IMR-90 (cell line): ENCODE data around the gene SMOC1. TPM values are rescaled to one million over a fixed set of nuclear protein-coding genes. Genes with fewer than 3 reads are reported as not detected.

Experiments
- ATAC-seq: fragments of 200-7000 bp; cut with Tn5 transposase; 2 replicates; pipeline ENCODE4 v1.9.1; 2020; ENCODE audit warnings: low read depth, mild to moderate bottlenecking, moderate library complexity
- BruUV-seq: library from RNA; stranded (reverse); fragments of 400-500 nt; replicated peaks from 2 replicates; lab custom pipeline; 2021; lab: Mats Ljungman, UMichigan
- CTCF ChIA-PET: fragments of 300-600 bp; formaldehyde crosslinking; extraction: SDS; loops from one replicate; lab custom pipeline; 2021; ENCODE audit warnings: antibody characterized with exemption; lab: Yijun Ruan, JAX
- POLR2A ChIA-PET: fragments of 300-600 bp; sonication (Branson Sonifier 250); formaldehyde crosslinking; loops from one replicate; lab custom pipeline; 2022; ENCODE audit warnings: antibody characterized with exemption; ENCODE audit not compliant: unreplicated experiment; lab: Charles Lee
- DNase-seq: peaks from one replicate; pipeline ENCODE4 v3.0.0; 2013
- H2AFZ ChIP-seq: replicated peaks from 2 replicates; pipeline ENCODE3; 2013; ENCODE audit warnings: low read length, mild to moderate bottlenecking; ENCODE audit not compliant: poor library complexity
- H2AK5ac ChIP-seq: 2 replicates; pipeline ENCODE4 v1.6.1; 2013; ENCODE audit warnings: low read depth, low read length, inconsistent platforms
- H2AK9ac ChIP-seq: replicated peaks from 2 replicates; pipeline ENCODE3; 2013; ENCODE audit warnings: mild to moderate bottlenecking, low read depth, low read length, moderate library complexity; ENCODE audit not compliant: poor library complexity
- H2BK120ac ChIP-seq: 2 replicates; pipeline ENCODE4 v1.6.1; 2013; ENCODE audit warnings: low read depth, low read length, inconsistent platforms
- H2BK15ac ChIP-seq: 3 replicates; pipeline ENCODE4 v1.6.1; 2013; ENCODE audit warnings: low read depth, low read length, inconsistent platforms
- H2BK20ac ChIP-seq: 2 replicates; pipeline ENCODE4 v1.6.1; 2013; ENCODE audit warnings: low read depth, mild to moderate bottlenecking, inconsistent platforms, low read length, moderate library complexity
- H2BK5ac ChIP-seq: 2 replicates; pipeline ENCODE4 v1.6.1; 2013; ENCODE audit warnings: mild to moderate bottlenecking, low read depth, low read length, inconsistent platforms; ENCODE audit not compliant: poor library complexity, severe bottlenecking
- H3K14ac ChIP-seq: replicated peaks from 2 replicates; pipeline ENCODE4 v1.6.1; 2013; ENCODE audit warnings: low read depth, low read length, inconsistent platforms
- H3K18ac ChIP-seq: 2 replicates; pipeline ENCODE4 v1.6.1; 2013; ENCODE audit warnings: low read depth, low read length, control low read depth
- H3K23ac ChIP-seq: 2 replicates; pipeline ENCODE4 v1.6.1; 2013; ENCODE audit warnings: low read depth, low read length, inconsistent platforms
- H3K27ac ChIP-seq: 2 replicates; pipeline ENCODE4 v1.5.1; 2013; ENCODE audit warnings: mild to moderate bottlenecking, control low read depth, low read length; ENCODE audit not compliant: insufficient read depth
- H3K27me3 ChIP-seq: 2 replicates; pipeline ENCODE4 v1.6.1; 2013; ENCODE audit warnings: low read length; ENCODE audit not compliant: control insufficient read depth, insufficient read depth
- H3K36me3 ChIP-seq: 2 replicates; pipeline ENCODE4 v1.6.1; 2013; ENCODE audit warnings: low read length, mixed read lengths; ENCODE audit not compliant: control insufficient read depth, insufficient read depth
- H3K4ac ChIP-seq: 2 replicates; pipeline ENCODE4 v1.6.1; 2013; ENCODE audit warnings: low read depth, low read length, inconsistent platforms
- H3K4me1 ChIP-seq: 2 replicates; pipeline ENCODE4 v1.6.1; 2013; ENCODE audit warnings: low read length, mixed read lengths; ENCODE audit not compliant: control insufficient read depth, insufficient read depth
- H3K4me2 ChIP-seq: 2 replicates; pipeline ENCODE4 v1.6.1; 2013; ENCODE audit warnings: low read depth, mild to moderate bottlenecking, control low read depth, low read length, moderate library complexity
- H3K4me3 ChIP-seq: 2 replicates; pipeline ENCODE4 v1.5.1; 2013; ENCODE audit warnings: low read depth, mild to moderate bottlenecking, control low read depth, low read length, moderate library complexity; ENCODE audit not compliant: insufficient read depth
- H3K56ac ChIP-seq: 2 replicates; pipeline ENCODE4 v1.6.1; 2013; ENCODE audit warnings: low read length, inconsistent platforms; ENCODE audit not compliant: insufficient read depth; ENCODE audit errors: extremely low read depth
- H3K79me1 ChIP-seq, 2 experiments: 2 replicates each; pipeline ENCODE4 v1.6.1; 2013; ENCODE audit warnings: low read length in 2 of 2, inconsistent platforms in 1 of 2, low read depth in 1 of 2
- H3K9ac ChIP-seq: 2 replicates; pipeline ENCODE4 v1.6.1; 2013; ENCODE audit warnings: low read depth, low read length, control low read depth
- H3K9me1 ChIP-seq: 2 replicates; pipeline ENCODE4 v1.6.1; 2013; ENCODE audit warnings: low read length, inconsistent platforms; ENCODE audit not compliant: insufficient read depth
- H3K9me3 ChIP-seq: 2 replicates; pipeline ENCODE4 v1.6.1; 2013; ENCODE audit warnings: low read length; ENCODE audit not compliant: control insufficient read depth, insufficient read depth
- H4K20me1 ChIP-seq: 2 replicates; pipeline ENCODE4 v1.6.1; 2013; ENCODE audit warnings: low read length, inconsistent platforms; ENCODE audit not compliant: insufficient read depth
- H4K5ac ChIP-seq: 2 replicates; pipeline ENCODE4 v1.6.1; 2013; ENCODE audit warnings: mild to moderate bottlenecking, low read depth, low read length, control low read depth
- H4K8ac ChIP-seq, 2 experiments: 2 replicates each; pipeline ENCODE4 v1.6.1; 2013; ENCODE audit warnings: low read depth in 2 of 2, low read length in 2 of 2, control low read depth in 1 of 2, inconsistent platforms in 1 of 2
- H4K91ac ChIP-seq: 2 replicates; pipeline ENCODE4 v1.6.1; 2013; ENCODE audit warnings: low read depth, low read length, inconsistent platforms; ENCODE audit not compliant: insufficient read depth
- MAZ ChIP-seq: IDR thresholded peaks from 2 replicates; pipeline ENCODE4 v1.6.1; 2012; ENCODE audit warnings: low read depth, mild to moderate bottlenecking, low read length, improper control_type of control experiment, moderate library complexity, borderline replicate concordance
- MXI1 ChIP-seq: IDR thresholded peaks from 2 replicates; pipeline ENCODE4 v1.6.1; 2012; ENCODE audit warnings: low read depth, mild to moderate bottlenecking, low read length, moderate library complexity, borderline replicate concordance
- WGBS, 2 experiments: methylation state at CpG; one replicate each; pipeline versions ENCODE4 v1.1.5 to v1.1.7; 2013; ENCODE audit warnings: missing lambda C conversion rate in 2 of 2; ENCODE audit not compliant: insufficient read length in 1 of 2; ENCODE audit errors: extremely low coverage in 2 of 2; 5-methylcytosine and 5-hydroxymethylcytosine counted together
- dilution Hi-C: fragments of 300-500 bp; cut with HindIII; formaldehyde crosslinking; loops from one replicate; pipeline ENCODE4 v1.14.3; 2018; ENCODE audit warnings: low sequenced_read_pairs; ENCODE audit not compliant: unreplicated experiment
- in situ Hi-C: fragments of 300-500 bp; cut with MboI; formaldehyde crosslinking; loops from 3 replicates; pipeline ENCODE4 v1.14.3; 2019; ENCODE audit warnings: low sequenced_read_pairs, inconsistent platforms, mixed read lengths
- intact Hi-C: fragments of 100-400 bp; cut with micrococcal nuclease; formaldehyde crosslinking; loops from 2 replicates; pipeline ENCODE4 v1.10.0; 2022
- polyA plus RNA-seq, 3 experiments: library from polyadenylated mRNA; depleted of rRNA; stranded (reverse); fragments of >200 nt; gene quantifications; 2 replicates each; pipeline ENCODE4 v1.2.3, GENCODE V29; 2012; ENCODE audit warnings: low replicate concordance in 1 of 3
- total RNA-seq: library from RNA; depleted of rRNA; stranded (reverse); fragments of >200 nt; gene quantifications from 2 replicates; pipeline ENCODE4 v1.2.3, GENCODE V29; 2012

Gene SMOC1
- total and polyA plus RNA-seq, 2 of the 4 experiments (the other 2 are of a cell fraction), result 0.90 to 4.1 TPM

GRCh38 chr14:69860221-69860620 is 19.0 kb upstream of the SMOC1 start:
- H3K27ac ChIP-seq, result no peak overlapping the region
- DNase-seq (no peak), ATAC-seq (no peak)
- no peak overlapping the region for H2BK5ac ChIP-seq
- no peak overlapping the region for H2AK9ac ChIP-seq
- H3K27me3 ChIP-seq, result peaks cover 20% of the 10 kb centered on the region
- H3K4ac ChIP-seq, result no peak overlapping the region
- no peak overlapping the region for H3K4me2 ChIP-seq
- no peaks in the 10 kb centered on the region for H3K36me3 ChIP-seq
- CTCF ChIA-PET, result no interaction called here
- no peaks in the 10 kb centered on the region for H3K9me1 ChIP-seq
- H2BK15ac ChIP-seq, result no peak overlapping the region
- no peak overlapping the region for H3K14ac ChIP-seq
- H3K23ac ChIP-seq, result no peak overlapping the region
- no peak overlapping the region for H3K9ac ChIP-seq
- intact Hi-C loops, result no loop called here
- TF ChIP-seq MAZ, result no peak
- TF ChIP-seq MXI1, result no peak
- no TSS peak for BruUV-seq
- no peak overlapping the region for H2BK20ac ChIP-seq
- dilution Hi-C loops, result no loop called here
- no CpG with 5 or more reads among the region's 12 CpGs for WGBS, 2 experiments
- H4K5ac ChIP-seq, result no peak overlapping the region
- H3K4me1 ChIP-seq, result no peaks in the 10 kb centered on the region; the same call in 1 of the 2 replicates
- H4K8ac ChIP-seq, result no peak overlapping the region
- no peak overlapping the region for H2AK5ac ChIP-seq
- H3K79me1 ChIP-seq, result no peaks in the 10 kb centered on the region
- H4K20me1 ChIP-seq, result no peaks in the 10 kb centered on the region
- H3K18ac ChIP-seq, result no peak overlapping the region
- POLR2A ChIA-PET, result no interaction called here
- peaks cover 8% of the 10 kb centered on the region for H3K9me3 ChIP-seq
- H2AFZ ChIP-seq, result no peak overlapping the region
- no peak overlapping the region for H3K4me3 ChIP-seq
- H4K91ac ChIP-seq, result no peak overlapping the region
- in situ Hi-C loops, result no loop called here
- H2BK120ac ChIP-seq, result no peak overlapping the region
- H3K56ac ChIP-seq, result no peak overlapping the region
